ENCODE measurements around the gene VAMP8. TPM values are rescaled to one million over a fixed set of nuclear protein-coding genes. Genes with fewer than 3 reads are reported as not detected.

Gene VAMP8
- total and polyA plus RNA-seq, 2 donors (not counting 3 experiments of a cell fraction or from before 2014, with no cell fraction given): 39.0 to 68.7 TPM

DNA sequence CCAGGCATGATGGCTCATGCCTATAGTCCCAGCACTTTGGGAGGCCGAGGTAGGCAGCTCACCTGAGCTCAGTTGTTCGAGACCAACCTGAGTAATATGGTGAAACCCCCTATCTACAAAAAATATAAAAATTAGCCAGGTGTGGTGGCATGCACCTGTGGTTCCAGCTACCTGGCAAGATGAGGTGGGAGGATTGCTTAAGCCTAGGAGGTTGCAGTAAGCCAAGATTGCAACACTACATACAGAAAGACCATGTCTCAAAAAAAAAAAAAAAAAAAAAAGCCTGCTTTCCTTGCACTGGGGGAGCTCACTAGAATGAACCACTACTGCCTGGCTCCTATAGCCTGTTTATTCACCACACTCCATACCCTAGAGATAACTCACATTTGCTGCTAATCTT lies 45.8 kb upstream of the VAMP8 start:
- dilution Hi-C loops (cut with MboI; ENCODE audit: extremely low pct_ligation_motif_present, low sequenced_read_pairs): no loop called here
- Histone ChIP-seq H3K27me3 (ENCODE audit: control insufficient read depth in 2 of 2, insufficient read depth in 2 of 2, low read length in 2 of 2) (peaks cover 7% of the 10 kb centered on the region in 2 experiments), H3K4me3 (replicated peaks in 1 of 3; ENCODE audit: insufficient read depth in 1 of 3, low read depth in 1 of 3, low read length in 3 of 3) (no peak overlapping the region), H3K9ac (replicated peaks; ENCODE audit: extremely low read depth, insufficient read depth, low read length) (no peak overlapping the region), H3K9me1 (replicated peaks; ENCODE audit: control insufficient read depth, extremely low read depth, insufficient read depth, low read length) (no peaks in the 10 kb centered on the region), H2AFZ (ENCODE audit: low read depth, low read length) (no peak overlapping the region), H4K20me1 (replicated peaks; ENCODE audit: control insufficient read depth, extremely low read depth, insufficient read depth, low read length) (no peaks in the 10 kb centered on the region), H3K4me2 (ENCODE audit: insufficient read depth, low read length) (no peak overlapping the region), H3K9me3 (replicated peaks; ENCODE audit: control insufficient read depth, insufficient read depth, low read length) (no peaks in the 10 kb centered on the region), H3K27ac (ENCODE audit: insufficient read depth, low read depth, low read length) (no peak overlapping the region), H3K36me3 (ENCODE audit: control insufficient read depth in 2 of 2, extremely low read depth in 1 of 2, insufficient read depth in 2 of 2, low read length in 2 of 2) (no peaks in the 10 kb centered on the region), H3K79me2 (ENCODE audit: control insufficient read depth, insufficient read depth, low read length) (no peaks in the 10 kb centered on the region), H3K4me1 (ENCODE audit: control insufficient read depth, extremely low read depth, insufficient read depth, low read length) (peaks cover 2% of the 10 kb centered on the region)
- TF ChIP-seq, protein P1, sequence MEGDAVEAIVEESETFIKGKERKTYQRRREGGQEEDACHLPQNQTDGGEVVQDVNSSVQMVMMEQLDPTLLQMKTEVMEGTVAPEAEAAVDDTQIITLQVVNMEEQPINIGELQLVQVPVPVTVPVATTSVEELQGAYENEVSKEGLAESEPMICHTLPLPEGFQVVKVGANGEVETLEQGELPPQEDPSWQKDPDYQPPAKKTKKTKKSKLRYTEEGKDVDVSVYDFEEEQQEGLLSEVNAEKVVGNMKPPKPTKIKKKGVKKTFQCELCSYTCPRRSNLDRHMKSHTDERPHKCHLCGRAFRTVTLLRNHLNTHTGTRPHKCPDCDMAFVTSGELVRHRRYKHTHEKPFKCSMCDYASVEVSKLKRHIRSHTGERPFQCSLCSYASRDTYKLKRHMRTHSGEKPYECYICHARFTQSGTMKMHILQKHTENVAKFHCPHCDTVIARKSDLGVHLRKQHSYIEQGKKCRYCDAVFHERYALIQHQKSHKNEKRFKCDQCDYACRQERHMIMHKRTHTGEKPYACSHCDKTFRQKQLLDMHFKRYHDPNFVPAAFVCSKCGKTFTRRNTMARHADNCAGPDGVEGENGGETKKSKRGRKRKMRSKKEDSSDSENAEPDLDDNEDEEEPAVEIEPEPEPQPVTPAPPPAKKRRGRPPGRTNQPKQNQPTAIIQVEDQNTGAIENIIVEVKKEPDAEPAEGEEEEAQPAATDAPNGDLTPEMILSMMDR (IDR thresholded peaks at IDR 0.05; ENCODE audit: extremely low read depth in 1 of 2, insufficient read depth in 1 of 2, low read depth in 1 of 2, low read length in 2 of 2): no peak
- TF ChIP-seq JUN (IDR thresholded peaks at IDR 0.05; ENCODE audit: borderline replicate concordance, insufficient read depth, insufficient read length, low read depth) (no peak), POLR2A (IDR thresholded peaks at IDR 0.05; ENCODE audit: low read depth, low read length) (no peak), GATA2 (IDR thresholded peaks at IDR 0.05; ENCODE audit: insufficient read depth, insufficient read length, low read depth, low read length) (no peak), POLR2AphosphoS5 (IDR thresholded peaks at IDR 0.05; ENCODE audit: insufficient read depth, low read depth, low read length) (no peak), EZH2 (IDR thresholded peaks at IDR 0.05; ENCODE audit: borderline replicate concordance, low read depth, low read length, severe bottlenecking) (no peak), FOS (IDR thresholded peaks at IDR 0.05; ENCODE audit: borderline replicate concordance, insufficient read depth, low read length) (no peak), MYC (IDR thresholded peaks at IDR 0.05; ENCODE audit: low read depth, low read length) (no peak)
- TF ChIP-seq, protein P2, sequence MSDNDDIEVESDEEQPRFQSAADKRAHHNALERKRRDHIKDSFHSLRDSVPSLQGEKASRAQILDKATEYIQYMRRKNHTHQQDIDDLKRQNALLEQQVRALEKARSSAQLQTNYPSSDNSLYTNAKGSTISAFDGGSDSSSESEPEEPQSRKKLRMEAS (IDR thresholded peaks at IDR 0.05; ENCODE audit: insufficient read depth, insufficient read length): no peak
- BruUV-seq (replicated peaks): no TSS peak
- intact Hi-C loops (cut with micrococcal nuclease): no loop called here
- FAIRE-seq (no peak), DNase-seq (ENCODE audit: low read depth, low spot score) (no peak)
- ChIA-PET CTCF (interaction anchor here (0.6 to 1.2 kb wide), 4 partner anchors 88 to 511 kb away, joined by 3 to 4 read pairs (median 4); no protein-coding TSS in a partner anchor), POLR2A (interaction anchor here (0.6 kb wide), 1 partner anchor 30 kb away, joined by 4 read pairs; no protein-coding TSS in a partner anchor)

Measured in endothelial cell of umbilical vein (primary cell).